CD4-positive, alpha-beta T cell treated with Interleukin-15 for 4 hours (primary cell): ENCODE measurements around the gene UMODL1.

ENCODE experiments used
- DNase-seq: peaks from one replicate; pipeline ENCODE4 v3.0.0-alpha.2; 2020; ENCODE audit warnings: low spot score

Gene UMODL1

GRCh38 chr21:42071146-42071737, at the start of gene UMODL1:
Gene UMODL1, plus strand, starts transcription at chr21:42071317. Its CDS starts 0 bp downstream, at chr21:42071317.
- DNase-seq = no peak

GRCh38 chr21:42021371-42022090, 49.6 kb upstream of the UMODL1 start:
- DNase-seq = no peak

GRCh38 chr21:42022091-42022430, 49.1 kb upstream of the UMODL1 start:
- DNase-seq = no peak

- DNase-seq = no peak
These were observed 48.2 kb upstream of the UMODL1 start for GRCh38 chr21:42022906-42023305.

GRCh38 chr21:42025376-42026081, 45.6 kb upstream of the UMODL1 start:
- DNase-seq = no peak

GRCh38 chr21:42026082-42026435, 45.1 kb upstream of the UMODL1 start:
- DNase-seq = no peak

GRCh38 chr21:42027085-42027821, 43.9 kb upstream of the UMODL1 start:
- no peak for DNase-seq

- DNase-seq = no peak
These were observed 43.0 kb upstream of the UMODL1 start for GRCh38 chr21:42027822-42028765.

- DNase-seq = no peak
These were observed 42.2 kb upstream of the UMODL1 start for GRCh38 chr21:42028766-42029425.

GRCh38 chr21:42030311-42030710, 40.8 kb upstream of the UMODL1 start:
- no peak for DNase-seq

- DNase-seq = no peak
These were observed 39.9 kb upstream of the UMODL1 start for GRCh38 chr21:42031241-42031640.

- no peak for DNase-seq
These were observed 39.3 kb upstream of the UMODL1 start for GRCh38 chr21:42031816-42032215.

- DNase-seq = no peak
These were observed 38.9 kb upstream of the UMODL1 start for GRCh38 chr21:42032266-42032665.

- no peak for DNase-seq
These were observed 38.1 kb upstream of the UMODL1 start for GRCh38 chr21:42032968-42033367.

GRCh38 chr21:42036313-42036712, 34.8 kb upstream of the UMODL1 start:
- DNase-seq = no peak

- DNase-seq = no peak
These were observed 33.6 kb upstream of the UMODL1 start for GRCh38 chr21:42037516-42037915.

- DNase-seq = no peak
These were observed 33.2 kb upstream of the UMODL1 start for GRCh38 chr21:42037943-42038342.

- DNase-seq = no peak
These were observed 32.7 kb upstream of the UMODL1 start for GRCh38 chr21:42038393-42038792.

GRCh38 chr21:42038826-42039425, 32.2 kb upstream of the UMODL1 start:
- DNase-seq = no peak

- DNase-seq = no peak
These were observed 31.6 kb upstream of the UMODL1 start for GRCh38 chr21:42039470-42039901.
